ENCODE measurements around the gene ACOT6. TPM values are rescaled to one million over a fixed set of nuclear protein-coding genes. Genes with fewer than 3 reads are reported as not detected.

ACOT6 gene
- total and polyA plus RNA-seq, 2 donors from 2014 or later, result 1.4 TPM; not detected in 1

- DNase-seq (no peak), FAIRE-seq (no peak)
- Histone ChIP-seq H3K9me3 (ENCODE audit: control insufficient read depth in 2 of 3, insufficient read depth in 1 of 3, low read length in 3 of 3) (no peaks in the 10 kb centered on the region), H3K27me3 (ENCODE audit: control insufficient read depth, insufficient read depth, low read length) (no peaks in the 10 kb centered on the region), H3K4me3 (ENCODE audit: low read length in 3 of 3) (no peak overlapping the region), H3K4me1 (ENCODE audit: control insufficient read depth in 2 of 3, insufficient read depth in 2 of 3, low read depth in 1 of 3, low read length in 3 of 3) (peaks cover 0 to 4% (median 2%) of the 10 kb centered on the region in 3 donors), H3K27ac (ENCODE audit: low read depth in 2 of 2, low read length in 2 of 2) (no peak overlapping the region), H3K36me3 (ENCODE audit: control insufficient read depth in 2 of 3, insufficient read depth in 3 of 3, low read length in 3 of 3) (no peaks in the 10 kb centered on the region), H3K9ac (ENCODE audit: low read length in 3 of 3) (no peak overlapping the region)
- intact Hi-C loops (cut with DNase I), result no loop called here
- TF ChIP-seq, protein P1, sequence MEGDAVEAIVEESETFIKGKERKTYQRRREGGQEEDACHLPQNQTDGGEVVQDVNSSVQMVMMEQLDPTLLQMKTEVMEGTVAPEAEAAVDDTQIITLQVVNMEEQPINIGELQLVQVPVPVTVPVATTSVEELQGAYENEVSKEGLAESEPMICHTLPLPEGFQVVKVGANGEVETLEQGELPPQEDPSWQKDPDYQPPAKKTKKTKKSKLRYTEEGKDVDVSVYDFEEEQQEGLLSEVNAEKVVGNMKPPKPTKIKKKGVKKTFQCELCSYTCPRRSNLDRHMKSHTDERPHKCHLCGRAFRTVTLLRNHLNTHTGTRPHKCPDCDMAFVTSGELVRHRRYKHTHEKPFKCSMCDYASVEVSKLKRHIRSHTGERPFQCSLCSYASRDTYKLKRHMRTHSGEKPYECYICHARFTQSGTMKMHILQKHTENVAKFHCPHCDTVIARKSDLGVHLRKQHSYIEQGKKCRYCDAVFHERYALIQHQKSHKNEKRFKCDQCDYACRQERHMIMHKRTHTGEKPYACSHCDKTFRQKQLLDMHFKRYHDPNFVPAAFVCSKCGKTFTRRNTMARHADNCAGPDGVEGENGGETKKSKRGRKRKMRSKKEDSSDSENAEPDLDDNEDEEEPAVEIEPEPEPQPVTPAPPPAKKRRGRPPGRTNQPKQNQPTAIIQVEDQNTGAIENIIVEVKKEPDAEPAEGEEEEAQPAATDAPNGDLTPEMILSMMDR (IDR thresholded peaks at IDR 0.05; ENCODE audit: borderline replicate concordance, extremely low read depth, insufficient read depth), result no peak
Measured at GRCh38 chr14:73616831-73617230, 4.5 kb downstream of the ACOT6 start.

- TF ChIP-seq, protein P1 (IDR thresholded peaks at IDR 0.05; ENCODE audit: borderline replicate concordance, extremely low read depth, insufficient read depth), result no peak
- Histone ChIP-seq H3K9ac (ENCODE audit: low read length in 3 of 3) (no peak overlapping the region), H3K27ac (ENCODE audit: low read depth in 2 of 2, low read length in 2 of 2) (peak overlapping the region in 1 of 2 donors; percentile 20), H3K9me3 (ENCODE audit: control insufficient read depth in 2 of 3, insufficient read depth in 1 of 3, low read length in 3 of 3) (no peaks in the 10 kb centered on the region), H3K36me3 (ENCODE audit: control insufficient read depth in 2 of 3, insufficient read depth in 3 of 3, low read length in 3 of 3) (no peaks in the 10 kb centered on the region), H3K27me3 (ENCODE audit: control insufficient read depth, insufficient read depth, low read length) (no peaks in the 10 kb centered on the region), H3K4me3 (ENCODE audit: low read length in 3 of 3) (no peak overlapping the region), H3K4me1 (ENCODE audit: control insufficient read depth in 2 of 3, insufficient read depth in 2 of 3, low read depth in 1 of 3, low read length in 3 of 3) (peaks cover 0 to 2% (median 0%) of the 10 kb centered on the region in 3 donors)
- intact Hi-C loops (cut with DNase I), result no loop called here
- DNase-seq (no peak), FAIRE-seq (no peak)
Measured at GRCh38 chr14:73619524-73619923, 7.2 kb downstream of the ACOT6 start.

DNA sequence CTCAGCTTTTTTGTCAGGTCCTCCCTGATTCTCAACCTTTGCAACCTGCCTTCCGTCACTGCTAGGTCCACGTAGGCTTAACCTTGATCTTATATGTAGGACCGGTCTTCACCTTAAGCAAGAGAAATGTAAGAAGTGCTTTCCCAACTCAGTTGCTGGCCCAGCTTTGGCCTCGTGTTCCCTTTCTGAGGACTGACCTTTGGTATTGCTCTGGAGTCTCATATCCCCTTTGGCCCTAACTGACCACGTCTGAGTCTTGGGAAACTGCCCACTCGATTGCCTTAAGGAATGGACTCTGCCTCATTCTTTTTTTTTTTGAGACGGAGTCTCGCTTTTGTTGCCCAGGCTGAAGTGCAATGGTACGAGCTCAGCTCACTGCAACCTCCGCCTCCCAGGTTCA is 8.0 kb downstream of the ACOT6 start:
- Histone ChIP-seq H3K4me3 (ENCODE audit: low read length in 3 of 3) (no peak overlapping the region), H3K9me3 (ENCODE audit: control insufficient read depth in 2 of 3, insufficient read depth in 1 of 3, low read length in 3 of 3) (no peaks in the 10 kb centered on the region), H3K4me1 (ENCODE audit: control insufficient read depth in 2 of 3, insufficient read depth in 2 of 3, low read depth in 1 of 3, low read length in 3 of 3) (peaks cover 0 to 2% (median 0%) of the 10 kb centered on the region in 3 donors), H3K9ac (ENCODE audit: low read length in 3 of 3) (no peak overlapping the region), H3K27ac (ENCODE audit: low read depth in 2 of 2, low read length in 2 of 2) (peak overlapping the region; percentile 16 to 20), H3K27me3 (ENCODE audit: control insufficient read depth, insufficient read depth, low read length) (no peaks in the 10 kb centered on the region), H3K36me3 (ENCODE audit: control insufficient read depth in 2 of 3, insufficient read depth in 3 of 3, low read length in 3 of 3) (no peaks in the 10 kb centered on the region)
- FAIRE-seq (no peak), DNase-seq (no peak)
- intact Hi-C loops (cut with DNase I), result no loop called here
- TF ChIP-seq, protein P1 (IDR thresholded peaks at IDR 0.05; ENCODE audit: borderline replicate concordance, extremely low read depth, insufficient read depth), result no peak

DNA sequence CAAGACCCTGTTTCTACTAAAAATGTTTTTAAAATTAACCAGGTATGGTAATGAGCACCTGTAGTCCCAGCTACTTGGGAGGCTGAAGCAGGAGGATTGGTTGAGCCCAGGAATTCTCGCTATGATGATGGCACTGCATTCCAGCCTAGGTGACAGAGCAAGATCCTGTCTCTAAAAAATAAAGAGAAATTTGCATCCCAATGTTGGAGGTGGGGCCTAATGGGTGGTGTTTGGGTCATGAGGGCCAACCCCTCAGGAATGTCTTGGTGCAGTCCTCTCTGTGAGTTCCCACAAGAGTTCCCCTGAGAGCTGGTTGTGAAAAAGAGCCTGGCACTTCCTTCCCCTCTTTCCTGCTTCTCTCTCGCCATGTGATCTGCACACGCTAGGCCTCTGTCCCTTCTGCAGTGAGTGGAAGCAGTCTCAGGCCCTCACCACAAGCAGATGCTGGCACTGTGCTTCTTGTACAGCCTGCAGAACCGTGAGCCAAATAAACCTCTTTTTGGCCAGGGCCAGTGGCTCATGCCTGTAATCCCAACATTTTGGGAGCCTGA is 11.3 kb downstream of the ACOT6 start:
- Histone ChIP-seq H3K36me3 (ENCODE audit: control insufficient read depth in 2 of 3, insufficient read depth in 3 of 3, low read length in 3 of 3) (no peaks in the 10 kb centered on the region), H3K27me3 (ENCODE audit: control insufficient read depth, insufficient read depth, low read length) (no peaks in the 10 kb centered on the region), H3K9ac (ENCODE audit: low read length in 3 of 3) (no peak overlapping the region), H3K4me3 (ENCODE audit: low read length in 3 of 3) (no peak overlapping the region), H3K4me1 (ENCODE audit: control insufficient read depth in 2 of 3, insufficient read depth in 2 of 3, low read depth in 1 of 3, low read length in 3 of 3) (no peaks in the 10 kb centered on the region), H3K27ac (ENCODE audit: low read depth in 2 of 2, low read length in 2 of 2) (no peak overlapping the region), H3K9me3 (ENCODE audit: control insufficient read depth in 2 of 3, insufficient read depth in 1 of 3, low read length in 3 of 3) (no peaks in the 10 kb centered on the region)
- TF ChIP-seq, protein P1 (IDR thresholded peaks at IDR 0.05; ENCODE audit: borderline replicate concordance, extremely low read depth, insufficient read depth), result no peak
- intact Hi-C loops (cut with DNase I), result no loop called here
- DNase-seq, result no peak
- FAIRE-seq, result no peak
